ENCODE data around the gene LIMK2. TPM values are rescaled to one million over a fixed set of nuclear protein-coding genes. Genes with fewer than 3 reads are reported as not detected.
"Not testable (repeated sequence)": the region's sequence is repeated elsewhere in the genome, so short reads cannot be mapped to it uniquely, and the experiment has no call there.

LIMK2 gene
- total RNA-seq, 1 experiment from 2014 or later = 126 TPM

DNA sequence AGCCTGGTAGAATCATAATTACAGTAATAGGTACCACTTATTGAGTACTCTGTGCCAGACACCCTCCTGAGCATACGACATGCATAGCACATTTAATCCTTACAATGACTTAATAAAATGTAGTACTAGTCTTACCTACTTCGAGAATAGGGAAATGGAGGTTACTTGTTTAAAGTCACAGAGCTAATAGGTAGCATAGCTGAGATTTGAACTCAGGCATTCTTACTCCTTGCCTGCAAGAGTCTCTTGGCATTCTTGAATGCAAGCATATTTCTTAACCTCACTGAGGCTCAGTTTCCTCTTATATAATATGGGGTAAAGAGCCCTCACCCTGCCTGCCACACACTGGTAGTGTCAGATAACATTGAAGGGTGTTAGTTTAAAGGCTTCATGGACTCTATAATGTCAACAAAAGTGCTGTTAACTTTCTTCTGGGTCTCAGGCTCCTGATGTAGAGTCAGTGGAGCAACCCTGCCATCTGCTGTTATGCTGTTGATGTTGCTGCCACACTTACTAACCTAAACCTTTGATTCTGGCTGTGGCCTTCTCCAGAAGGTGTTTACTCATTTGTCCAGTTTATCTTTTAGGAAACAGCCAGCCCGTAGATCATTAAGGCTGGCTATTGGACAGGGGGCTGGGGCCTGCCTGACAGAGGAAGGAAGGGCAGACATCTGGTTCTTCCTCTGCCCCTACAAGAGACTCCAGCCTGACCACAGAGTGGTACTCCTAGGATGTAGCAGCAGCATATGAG is 18.9 kb downstream of the LIMK2 start:
- Mint-ChIP-seq H3K27me3 (ENCODE audit: insufficient read depth, unreplicated experiment) (no peaks in the 10 kb centered on the region), H3K9me3 (ENCODE audit: unreplicated experiment) (no peaks in the 10 kb centered on the region), H3K4me1 (ENCODE audit: insufficient read depth, unreplicated experiment) (peaks cover 12% of the 10 kb centered on the region), H3K27ac (ENCODE audit: low read depth, unreplicated experiment) (peak overlapping the region; percentile 46), H3K36me3 (ENCODE audit: insufficient read depth, unreplicated experiment) (peaks cover 16% of the 10 kb centered on the region), H3K4me3 (ENCODE audit: unreplicated experiment) (no peak overlapping the region)
- intact Hi-C loops (cut with micrococcal nuclease) = loop anchor here (1.0 kb wide), 1 partner anchor 124 kb away; the partner anchor contains the start of gene SELENOM
- ChIA-PET POLR2A (interaction anchor here (0.6 to 4.6 kb wide), 8 partner anchors 12 to 123 kb away, joined by 3 to 32 read pairs (median 7); partner anchors contain the start of genes LIMK2, RNF185 and SELENOM), CTCF (interaction anchor here (0.6 to 6.4 kb wide), 32 partner anchors 8 to 985 kb away, joined by 3 to 62 read pairs (median 5); partner anchors contain the start of genes LIMK2, PLA2G3 and SELENOM)
- TF ChIP-seq CTCF (IDR thresholded peaks at IDR 0.05; ENCODE audit: unreplicated experiment) = peak; percentile 57
- peak; percentile 47 for DNase-seq (ENCODE audit: unreplicated experiment)
- BruUV-seq (replicated peaks) = no TSS peak

DNA sequence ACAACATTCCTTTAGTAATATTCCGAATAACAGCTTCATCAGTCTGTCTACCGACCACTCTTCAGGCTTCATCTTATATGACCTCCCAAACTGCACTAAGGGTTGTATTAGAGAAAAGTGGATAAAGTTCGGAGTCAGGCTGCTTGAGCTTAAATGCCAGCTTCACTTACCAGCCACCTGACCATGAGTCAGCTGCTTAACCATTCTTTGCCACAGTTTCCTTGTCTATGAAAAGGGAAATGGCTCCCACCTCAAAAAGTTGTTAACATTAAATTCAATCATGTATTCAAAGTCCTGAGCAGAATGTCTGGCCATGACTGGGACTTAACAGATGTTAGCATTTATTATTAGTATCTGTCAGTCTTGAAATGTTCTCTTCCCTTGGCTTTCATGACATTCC is 20.9 kb downstream of the LIMK2 start:
- Mint-ChIP-seq H3K4me3 (ENCODE audit: unreplicated experiment) (no peak overlapping the region), H3K4me1 (ENCODE audit: insufficient read depth, unreplicated experiment) (peaks cover 12% of the 10 kb centered on the region), H3K9me3 (ENCODE audit: unreplicated experiment) (no peaks in the 10 kb centered on the region), H3K27ac (ENCODE audit: low read depth, unreplicated experiment) (no peak overlapping the region), H3K36me3 (ENCODE audit: insufficient read depth, unreplicated experiment) (peaks cover 16% of the 10 kb centered on the region), H3K27me3 (ENCODE audit: insufficient read depth, unreplicated experiment) (no peaks in the 10 kb centered on the region)
- no peak for TF ChIP-seq CTCF (IDR thresholded peaks at IDR 0.05; ENCODE audit: unreplicated experiment)
- ChIA-PET POLR2A (interaction anchor here (0.8 to 4.2 kb wide), 6 partner anchors 8 to 128 kb away, joined by 3 to 22 read pairs (median 4); no protein-coding TSS in a partner anchor), CTCF (interaction anchor here (0.9 to 6.4 kb wide), 12 partner anchors 8 to 148 kb away, joined by 3 to 62 read pairs (median 10); partner anchors contain the start of genes LIMK2 and SELENOM)
- BruUV-seq (replicated peaks) = no TSS peak
- DNase-seq (ENCODE audit: unreplicated experiment) = no peak
- intact Hi-C loops (cut with micrococcal nuclease) = no loop called here

DNA sequence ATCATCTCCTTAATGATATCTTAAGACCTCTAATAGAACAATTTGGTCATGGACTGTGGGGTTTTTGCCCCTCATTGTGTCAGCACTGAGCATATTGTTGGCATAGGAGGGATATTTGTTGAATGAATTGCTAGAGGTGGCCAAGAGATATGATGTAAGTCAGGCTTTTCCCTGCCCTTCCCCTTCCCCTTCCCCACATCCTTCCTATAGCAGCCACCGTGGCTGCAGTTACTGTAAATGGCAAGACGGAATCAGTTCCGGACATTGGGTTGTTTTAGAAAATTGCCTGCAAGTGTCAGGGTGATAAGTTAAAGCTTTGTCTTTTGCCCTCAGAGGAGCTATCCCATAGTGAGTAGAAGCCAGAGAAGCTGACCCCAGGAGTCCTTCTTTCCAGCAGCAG is 23.0 kb downstream of the LIMK2 start:
- no peak for DNase-seq (ENCODE audit: unreplicated experiment)
- Mint-ChIP-seq H3K36me3 (ENCODE audit: insufficient read depth, unreplicated experiment) (peaks cover 18% of the 10 kb centered on the region), H3K27me3 (ENCODE audit: insufficient read depth, unreplicated experiment) (no peaks in the 10 kb centered on the region), H3K4me3 (ENCODE audit: unreplicated experiment) (no peak overlapping the region), H3K9me3 (ENCODE audit: unreplicated experiment) (no peaks in the 10 kb centered on the region), H3K4me1 (ENCODE audit: insufficient read depth, unreplicated experiment) (peaks cover 12% of the 10 kb centered on the region), H3K27ac (ENCODE audit: low read depth, unreplicated experiment) (no peak overlapping the region)
- TF ChIP-seq CTCF (IDR thresholded peaks at IDR 0.05; ENCODE audit: unreplicated experiment) = no peak
- intact Hi-C loops (cut with micrococcal nuclease) = no loop called here
- BruUV-seq (replicated peaks) = no TSS peak
- ChIA-PET CTCF (interaction anchor here (1.0 kb wide), 1 partner anchor 24 kb away, joined by 4 read pairs; no protein-coding TSS in a partner anchor), POLR2A (interaction anchor here (0.7 kb wide), 1 partner anchor 37 kb away, joined by 4 read pairs; no protein-coding TSS in a partner anchor)

DNA sequence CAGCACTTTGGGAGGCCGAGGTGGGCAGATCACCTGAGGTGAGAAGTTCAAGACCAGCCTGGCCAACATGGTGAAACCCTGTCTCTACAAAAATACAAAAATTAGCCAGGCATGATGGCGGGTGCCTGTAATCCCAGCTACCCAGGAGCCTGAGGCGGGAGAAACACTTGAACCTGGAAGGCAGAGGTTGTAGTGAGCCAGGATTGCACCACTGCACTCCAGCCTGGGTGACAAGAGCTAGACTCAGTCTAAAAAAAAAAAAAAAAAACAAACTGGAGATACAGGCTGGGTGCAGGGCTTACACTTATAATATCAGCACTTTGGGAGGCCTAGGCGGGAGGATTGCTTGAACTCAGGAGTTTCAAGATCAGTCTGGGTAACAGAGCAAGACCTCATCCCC is 23.9 kb downstream of the LIMK2 start:
- H3K27ac Mint-ChIP-seq (ENCODE audit: low read depth, unreplicated experiment); intact Hi-C loops (cut with micrococcal nuclease); DNase-seq (ENCODE audit: unreplicated experiment); H3K27me3 Mint-ChIP-seq (ENCODE audit: insufficient read depth, unreplicated experiment); H3K9me3 Mint-ChIP-seq (ENCODE audit: unreplicated experiment); H3K4me3 Mint-ChIP-seq (ENCODE audit: unreplicated experiment); BruUV-seq (replicated peaks): not testable (repeated sequence)
- ChIA-PET CTCF (interaction anchor here (0.6 kb wide), 1 partner anchor 14 kb away, joined by 4 read pairs; no protein-coding TSS in a partner anchor), POLR2A (interaction anchor here (0.7 to 1.0 kb wide), 2 partner anchors 12 to 991 kb away, joined by 3 to 4 read pairs; no protein-coding TSS in a partner anchor)
- Mint-ChIP-seq H3K36me3 (ENCODE audit: insufficient read depth, unreplicated experiment) (peaks cover 24% of the 10 kb centered on the region), H3K4me1 (ENCODE audit: insufficient read depth, unreplicated experiment) (peaks cover 12% of the 10 kb centered on the region)

Measured in MCF 10A (cell line).